Measurements from ENCODE around the gene FNIP2.
"Not testable (repeated sequence)": the region's sequence is repeated elsewhere in the genome, so short reads cannot be mapped to it uniquely, and the experiment has no call there.

Gene FNIP2

DNA sequence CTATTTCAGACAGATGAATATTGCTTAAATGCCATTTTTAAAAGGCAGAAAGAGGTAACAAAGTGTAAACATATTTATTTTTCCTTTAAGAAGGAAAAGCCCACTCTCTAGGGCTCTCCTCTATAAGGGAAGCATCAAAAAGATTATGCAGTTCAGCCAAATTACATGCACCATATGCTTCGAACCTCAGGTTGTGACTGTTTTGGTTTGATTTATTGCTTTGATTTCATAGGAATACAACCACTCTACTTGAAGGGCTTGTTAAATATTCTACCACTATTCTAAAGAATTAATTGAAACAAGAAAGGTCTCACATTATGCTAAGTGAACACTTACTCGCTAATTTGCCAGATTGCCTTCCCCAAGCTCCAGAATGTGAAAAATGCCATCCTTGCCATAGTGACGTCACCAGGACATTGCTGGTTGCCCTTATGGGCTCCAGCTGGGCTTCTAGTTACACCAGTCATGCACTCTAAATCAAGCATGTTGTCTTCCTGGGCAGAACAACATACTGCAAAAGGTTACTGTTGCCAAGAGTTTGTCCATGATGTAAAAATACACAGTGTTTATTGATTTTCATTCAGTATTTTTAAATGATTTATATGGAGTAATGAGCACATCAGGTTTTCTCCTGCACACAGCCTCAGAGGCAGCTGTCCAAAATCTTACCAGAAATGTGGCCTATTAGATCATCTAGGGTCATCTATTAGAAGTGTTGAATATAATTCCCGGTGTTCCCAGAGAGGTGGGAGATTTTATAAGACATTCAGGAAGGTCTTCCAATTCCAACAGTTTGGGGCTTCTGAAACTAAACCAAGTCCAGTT, 169.6 kb downstream of the FNIP2 start:
- Histone ChIP-seq H3K4me1 (ENCODE audit: control insufficient read depth, insufficient read depth, low read length) (no peaks in the 10 kb centered on the region), H3K9me3 (ENCODE audit: control insufficient read depth in 2 of 2, low read length in 2 of 2) (no peaks in the 10 kb centered on the region), H3K27me3 (ENCODE audit: control insufficient read depth in 1 of 2, insufficient read depth in 2 of 2, low read length in 2 of 2) (no peaks in the 10 kb centered on the region), H3K36me3 (ENCODE audit: control insufficient read depth in 2 of 2, insufficient read depth in 2 of 2, low read length in 2 of 2) (no peaks in the 10 kb centered on the region), H3K27ac (ENCODE audit: low read length) (no peak overlapping the region), H3K4me3 (ENCODE audit: low read length in 2 of 2) (no peak overlapping the region), H3K9ac (ENCODE audit: low read length in 2 of 2) (no peak overlapping the region)

DNA sequence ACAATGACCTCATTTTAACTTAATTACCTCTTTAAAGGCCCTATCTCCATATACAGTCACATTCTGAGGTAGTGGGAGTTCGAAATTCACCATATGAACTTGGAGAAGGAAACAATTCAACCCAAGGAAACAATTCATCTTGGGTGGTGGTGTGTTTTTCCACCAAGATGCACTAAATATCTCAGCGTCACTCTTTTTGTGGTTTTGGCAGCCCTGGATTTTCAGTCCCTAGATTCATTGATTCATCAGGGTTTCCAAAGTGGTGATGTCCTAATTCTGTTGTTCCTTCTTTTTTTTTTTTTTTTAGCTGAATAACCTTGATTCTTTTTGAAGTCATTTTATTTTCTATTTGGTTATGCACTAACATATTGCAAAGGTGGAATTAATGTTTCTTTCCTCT, 171.4 kb downstream of the FNIP2 start:
- Histone ChIP-seq H3K27me3 (ENCODE audit: control insufficient read depth in 1 of 2, insufficient read depth in 2 of 2, low read length in 2 of 2) (no peaks in the 10 kb centered on the region), H3K4me1 (ENCODE audit: control insufficient read depth, insufficient read depth, low read length) (no peaks in the 10 kb centered on the region), H3K9ac (ENCODE audit: low read length in 2 of 2) (no peak overlapping the region), H3K9me3 (ENCODE audit: control insufficient read depth in 2 of 2, low read length in 2 of 2) (no peaks in the 10 kb centered on the region), H3K4me3 (ENCODE audit: low read length in 2 of 2) (no peak overlapping the region), H3K36me3 (ENCODE audit: control insufficient read depth in 2 of 2, insufficient read depth in 2 of 2, low read length in 2 of 2) (no peaks in the 10 kb centered on the region), H3K27ac (ENCODE audit: low read length) (no peak overlapping the region)

DNA sequence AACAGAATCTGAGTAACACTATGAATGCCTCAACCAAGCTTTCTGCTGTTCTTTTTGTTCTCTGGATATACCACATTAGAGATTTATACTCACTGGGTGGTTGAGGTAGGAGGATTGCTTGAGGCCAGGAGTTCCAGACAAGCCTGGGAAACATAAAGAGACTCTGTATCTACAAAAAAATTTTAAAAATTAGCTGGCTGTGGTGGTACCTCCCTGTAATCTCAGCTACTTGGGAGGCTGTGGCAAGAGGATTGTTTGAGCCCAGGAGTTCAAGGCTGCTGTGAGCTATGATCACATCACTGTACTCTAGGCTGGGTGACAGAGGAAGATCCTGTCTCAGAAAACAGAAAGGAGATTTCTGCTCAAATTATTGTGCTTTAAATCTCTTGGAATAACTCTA, 172.5 kb downstream of the FNIP2 start:
- no peaks in the 10 kb centered on the region for H3K4me1 ChIP-seq (ENCODE audit: control insufficient read depth, insufficient read depth, low read length)
- no peaks in the 10 kb centered on the region for H3K9me3 ChIP-seq (ENCODE audit: control insufficient read depth in 2 of 2, low read length in 2 of 2)
- no peaks in the 10 kb centered on the region for H3K36me3 ChIP-seq (ENCODE audit: control insufficient read depth in 2 of 2, insufficient read depth in 2 of 2, low read length in 2 of 2)
- no peak overlapping the region for H3K27ac ChIP-seq (ENCODE audit: low read length)
- H3K4me3 ChIP-seq (ENCODE audit: low read length in 2 of 2), result no peak overlapping the region
- H3K27me3 ChIP-seq (ENCODE audit: control insufficient read depth in 1 of 2, insufficient read depth in 2 of 2, low read length in 2 of 2), result no peaks in the 10 kb centered on the region
- no peak overlapping the region for H3K9ac ChIP-seq (ENCODE audit: low read length in 2 of 2)

- no peak overlapping the region for H3K4me3 ChIP-seq (ENCODE audit: low read length in 2 of 2)
- H3K27ac ChIP-seq (ENCODE audit: low read length), result no peak overlapping the region
- H3K9me3 ChIP-seq (ENCODE audit: control insufficient read depth in 2 of 2, low read length in 2 of 2), result no peaks in the 10 kb centered on the region
- no peaks in the 10 kb centered on the region for H3K4me1 ChIP-seq (ENCODE audit: control insufficient read depth, insufficient read depth, low read length)
- H3K27me3 ChIP-seq (ENCODE audit: control insufficient read depth in 1 of 2, insufficient read depth in 2 of 2, low read length in 2 of 2), result no peaks in the 10 kb centered on the region
- no peak overlapping the region for H3K9ac ChIP-seq (ENCODE audit: low read length in 2 of 2)
- H3K36me3 ChIP-seq (ENCODE audit: control insufficient read depth in 2 of 2, insufficient read depth in 2 of 2, low read length in 2 of 2), result no peaks in the 10 kb centered on the region
Measured at GRCh38 chr4:158941895-158942294, 173.1 kb downstream of the FNIP2 start.

GRCh38 chr4:158945529-158946108, 176.8 kb downstream of the FNIP2 start:
- H3K27ac ChIP-seq (ENCODE audit: low read length), result no peak overlapping the region
- no peaks in the 10 kb centered on the region for H3K9me3 ChIP-seq (ENCODE audit: control insufficient read depth in 2 of 2, low read length in 2 of 2)

DNA sequence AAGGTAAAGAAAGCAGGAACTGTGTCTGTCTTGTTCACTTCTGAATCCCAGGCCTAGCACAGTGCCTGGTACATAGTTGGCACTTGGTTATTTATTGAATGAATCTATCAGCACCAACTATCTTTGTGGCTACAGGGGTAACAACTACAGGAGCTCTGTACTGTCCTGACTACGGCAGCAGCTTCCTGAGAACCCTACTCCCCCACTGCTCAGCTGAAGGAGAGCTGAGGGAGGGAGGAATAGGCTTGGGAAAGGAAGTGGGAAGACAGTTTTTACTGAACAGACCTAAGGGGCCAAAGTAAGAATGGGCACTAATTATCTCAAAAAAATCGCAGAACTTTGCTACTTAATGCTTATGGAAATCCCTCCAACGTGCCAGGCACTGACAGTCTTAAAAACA, 178.0 kb downstream of the FNIP2 start:
- H3K9ac ChIP-seq (ENCODE audit: low read length in 2 of 2), result no peak overlapping the region
- H3K4me1 ChIP-seq (ENCODE audit: control insufficient read depth, insufficient read depth, low read length), result no peaks in the 10 kb centered on the region
- no peaks in the 10 kb centered on the region for H3K27me3 ChIP-seq (ENCODE audit: control insufficient read depth in 1 of 2, insufficient read depth in 2 of 2, low read length in 2 of 2)
- no peak overlapping the region for H3K27ac ChIP-seq (ENCODE audit: low read length)
- H3K4me3 ChIP-seq (ENCODE audit: low read length in 2 of 2), result no peak overlapping the region
- H3K9me3 ChIP-seq (ENCODE audit: control insufficient read depth in 2 of 2, low read length in 2 of 2), result peaks cover under 1 to 4% of the 10 kb centered on the region in 2 donors
- no peaks in the 10 kb centered on the region for H3K36me3 ChIP-seq (ENCODE audit: control insufficient read depth in 2 of 2, insufficient read depth in 2 of 2, low read length in 2 of 2)

More at GRCh38 chr4:158945529-158946108, 176.8 kb downstream of the FNIP2 start:
- Histone ChIP-seq H3K36me3 (ENCODE audit: control insufficient read depth in 2 of 2, insufficient read depth in 2 of 2, low read length in 2 of 2) (no peaks in the 10 kb centered on the region), H3K9ac (ENCODE audit: low read length in 2 of 2) (no peak overlapping the region), H3K4me3 (ENCODE audit: low read length in 2 of 2) (no peak overlapping the region), H3K27me3 (ENCODE audit: control insufficient read depth in 1 of 2, insufficient read depth in 2 of 2, low read length in 2 of 2) (no peaks in the 10 kb centered on the region), H3K4me1 (ENCODE audit: control insufficient read depth, insufficient read depth, low read length) (no peaks in the 10 kb centered on the region)

- H3K27me3 ChIP-seq (ENCODE audit: control insufficient read depth in 1 of 2, insufficient read depth in 2 of 2, low read length in 2 of 2), result no peaks in the 10 kb centered on the region
- H3K27ac ChIP-seq (ENCODE audit: low read length), result no peak overlapping the region
- H3K4me1 ChIP-seq (ENCODE audit: control insufficient read depth, insufficient read depth, low read length), result no peaks in the 10 kb centered on the region
- H3K9ac ChIP-seq (ENCODE audit: low read length in 2 of 2), result no peak overlapping the region
- no peaks in the 10 kb centered on the region for H3K36me3 ChIP-seq (ENCODE audit: control insufficient read depth in 2 of 2, insufficient read depth in 2 of 2, low read length in 2 of 2)
- H3K9me3 ChIP-seq (ENCODE audit: control insufficient read depth in 2 of 2, low read length in 2 of 2), result peaks cover 5 to 14% of the 10 kb centered on the region in 2 donors
- H3K4me3 ChIP-seq (ENCODE audit: low read length in 2 of 2), result no peak overlapping the region
Measured at GRCh38 chr4:158948071-158948470, 179.2 kb downstream of the FNIP2 start.

GRCh38 chr4:158949099-158949498, 180.3 kb downstream of the FNIP2 start:
- H3K4me1 ChIP-seq (ENCODE audit: control insufficient read depth, insufficient read depth, low read length), result no peaks in the 10 kb centered on the region
- H3K27me3 ChIP-seq (ENCODE audit: control insufficient read depth in 1 of 2, insufficient read depth in 2 of 2, low read length in 2 of 2), result no peaks in the 10 kb centered on the region
- no peak overlapping the region for H3K27ac ChIP-seq (ENCODE audit: low read length)
- no peaks in the 10 kb centered on the region for H3K36me3 ChIP-seq (ENCODE audit: control insufficient read depth in 2 of 2, insufficient read depth in 2 of 2, low read length in 2 of 2)
- H3K9me3 ChIP-seq (ENCODE audit: control insufficient read depth in 2 of 2, low read length in 2 of 2), result peaks cover 5 to 14% of the 10 kb centered on the region in 2 donors
- no peak overlapping the region for H3K9ac ChIP-seq (ENCODE audit: low read length in 2 of 2)
- H3K4me3 ChIP-seq (ENCODE audit: low read length in 2 of 2), result no peak overlapping the region

DNA sequence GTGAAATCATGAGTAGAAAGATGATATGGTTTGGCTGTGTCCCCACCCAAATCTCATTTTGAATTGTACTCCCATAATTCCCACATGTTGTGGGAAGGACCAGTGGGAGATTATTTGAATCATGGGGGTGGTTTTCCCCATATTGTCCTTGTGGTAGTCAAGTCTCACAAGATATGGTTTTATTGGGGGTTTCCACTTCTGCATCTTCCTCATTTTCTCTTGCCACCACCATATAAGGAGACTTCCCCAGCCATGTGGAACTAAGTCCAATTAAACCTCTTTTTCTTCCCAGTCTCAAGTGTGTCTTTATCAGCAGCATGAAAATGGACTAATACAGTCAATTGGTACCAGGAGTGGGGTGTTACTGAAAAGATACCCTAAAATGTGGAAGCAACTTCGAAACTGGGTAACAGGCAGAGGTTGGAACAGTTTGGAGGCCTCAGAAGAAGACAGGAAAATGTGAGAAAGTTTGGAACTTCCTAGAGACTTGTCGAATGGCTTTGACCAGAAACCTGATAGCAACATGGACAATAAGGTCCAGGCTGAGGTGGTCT, 183.5 kb downstream of the FNIP2 start:
- H3K9ac ChIP-seq (ENCODE audit: low read length in 2 of 2); H3K4me3 ChIP-seq (ENCODE audit: low read length in 2 of 2); H3K27me3 ChIP-seq (ENCODE audit: control insufficient read depth in 1 of 2, insufficient read depth in 2 of 2, low read length in 2 of 2); H3K27ac ChIP-seq (ENCODE audit: low read length); H3K4me1 ChIP-seq (ENCODE audit: control insufficient read depth, insufficient read depth, low read length); H3K36me3 ChIP-seq (ENCODE audit: control insufficient read depth in 2 of 2, insufficient read depth in 2 of 2, low read length in 2 of 2): not testable (repeated sequence)
- H3K9me3 ChIP-seq (ENCODE audit: control insufficient read depth in 2 of 2, low read length in 2 of 2), result peaks cover 5 to 14% of the 10 kb centered on the region in 2 donors

DNA sequence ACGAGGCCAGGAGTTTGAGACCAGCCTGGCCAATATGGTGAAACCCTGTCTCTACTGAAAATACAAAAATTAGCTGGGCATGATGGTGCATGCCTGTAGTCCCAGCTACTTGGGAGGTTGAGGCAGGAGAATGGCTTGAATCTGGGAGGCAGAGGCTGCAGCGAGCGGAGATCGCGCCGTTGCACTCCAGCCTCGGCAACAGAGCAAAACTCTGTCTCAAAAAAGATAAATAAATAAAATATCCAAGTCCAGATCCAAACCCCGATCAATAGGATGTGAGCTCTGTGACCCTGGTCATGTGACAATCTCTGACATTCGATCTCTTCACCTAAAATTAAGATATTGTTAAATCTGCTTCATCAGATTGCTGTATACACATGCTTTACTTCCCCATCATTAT, 187.5 kb downstream of the FNIP2 start:
- H3K27me3 ChIP-seq (ENCODE audit: control insufficient read depth in 1 of 2, insufficient read depth in 2 of 2, low read length in 2 of 2); H3K4me3 ChIP-seq (ENCODE audit: low read length in 2 of 2); H3K4me1 ChIP-seq (ENCODE audit: control insufficient read depth, insufficient read depth, low read length); H3K27ac ChIP-seq (ENCODE audit: low read length); H3K9ac ChIP-seq (ENCODE audit: low read length in 2 of 2); H3K36me3 ChIP-seq (ENCODE audit: control insufficient read depth in 2 of 2, insufficient read depth in 2 of 2, low read length in 2 of 2): not testable (repeated sequence)
- H3K9me3 ChIP-seq (ENCODE audit: control insufficient read depth in 2 of 2, low read length in 2 of 2), result peaks cover 5 to 14% of the 10 kb centered on the region in 2 donors

GRCh38 chr4:158956918-158957317, 188.1 kb downstream of the FNIP2 start:
- not testable (repeated sequence) for H3K4me1 ChIP-seq (ENCODE audit: control insufficient read depth, insufficient read depth, low read length); H3K9me3 ChIP-seq (ENCODE audit: control insufficient read depth in 2 of 2, low read length in 2 of 2); H3K27ac ChIP-seq (ENCODE audit: low read length); H3K4me3 ChIP-seq (ENCODE audit: low read length in 2 of 2); H3K9ac ChIP-seq (ENCODE audit: low read length in 2 of 2); H3K36me3 ChIP-seq (ENCODE audit: control insufficient read depth in 2 of 2, insufficient read depth in 2 of 2, low read length in 2 of 2); H3K27me3 ChIP-seq (ENCODE audit: control insufficient read depth in 1 of 2, insufficient read depth in 2 of 2, low read length in 2 of 2)

Measured in stomach smooth muscle (tissue), 2 donors.